LNCAP (cell line): Measurements from ENCODE around the gene CEND1.

Source experiments
- TF ChIP-seq, protein P1 (sequence below): fragments of 450-650 bp; IDR thresholded peaks from 2 replicates; pipeline ENCODE4 v1.5.1; 2017; ENCODE audit warnings: mild to moderate bottlenecking

The CEND1 gene

GRCh38 chr11:813456-814096, 23.7 kb upstream of the CEND1 start:
- TF ChIP-seq, protein P1, sequence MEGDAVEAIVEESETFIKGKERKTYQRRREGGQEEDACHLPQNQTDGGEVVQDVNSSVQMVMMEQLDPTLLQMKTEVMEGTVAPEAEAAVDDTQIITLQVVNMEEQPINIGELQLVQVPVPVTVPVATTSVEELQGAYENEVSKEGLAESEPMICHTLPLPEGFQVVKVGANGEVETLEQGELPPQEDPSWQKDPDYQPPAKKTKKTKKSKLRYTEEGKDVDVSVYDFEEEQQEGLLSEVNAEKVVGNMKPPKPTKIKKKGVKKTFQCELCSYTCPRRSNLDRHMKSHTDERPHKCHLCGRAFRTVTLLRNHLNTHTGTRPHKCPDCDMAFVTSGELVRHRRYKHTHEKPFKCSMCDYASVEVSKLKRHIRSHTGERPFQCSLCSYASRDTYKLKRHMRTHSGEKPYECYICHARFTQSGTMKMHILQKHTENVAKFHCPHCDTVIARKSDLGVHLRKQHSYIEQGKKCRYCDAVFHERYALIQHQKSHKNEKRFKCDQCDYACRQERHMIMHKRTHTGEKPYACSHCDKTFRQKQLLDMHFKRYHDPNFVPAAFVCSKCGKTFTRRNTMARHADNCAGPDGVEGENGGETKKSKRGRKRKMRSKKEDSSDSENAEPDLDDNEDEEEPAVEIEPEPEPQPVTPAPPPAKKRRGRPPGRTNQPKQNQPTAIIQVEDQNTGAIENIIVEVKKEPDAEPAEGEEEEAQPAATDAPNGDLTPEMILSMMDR: no peak

DNA sequence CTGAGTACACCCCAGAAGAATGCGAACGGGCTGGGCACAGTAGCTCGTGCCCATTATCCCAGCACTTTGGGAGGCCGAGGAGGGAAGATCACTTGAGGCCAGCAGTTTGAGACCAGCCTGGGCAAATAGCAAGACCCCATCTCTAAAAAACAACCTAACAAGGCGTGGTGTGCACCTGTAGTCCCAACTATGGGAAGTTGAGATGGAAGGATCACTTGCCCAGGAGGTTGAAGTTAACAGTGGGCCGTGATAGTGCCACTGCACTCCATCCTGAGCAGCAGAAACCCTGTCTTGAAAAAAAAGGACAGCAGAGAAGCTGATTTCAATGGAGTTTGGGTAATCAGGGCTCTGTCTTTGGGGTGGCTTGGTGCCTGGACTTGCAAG, 23.2 kb upstream of the CEND1 start:
- TF ChIP-seq, protein P1: no peak

DNA sequence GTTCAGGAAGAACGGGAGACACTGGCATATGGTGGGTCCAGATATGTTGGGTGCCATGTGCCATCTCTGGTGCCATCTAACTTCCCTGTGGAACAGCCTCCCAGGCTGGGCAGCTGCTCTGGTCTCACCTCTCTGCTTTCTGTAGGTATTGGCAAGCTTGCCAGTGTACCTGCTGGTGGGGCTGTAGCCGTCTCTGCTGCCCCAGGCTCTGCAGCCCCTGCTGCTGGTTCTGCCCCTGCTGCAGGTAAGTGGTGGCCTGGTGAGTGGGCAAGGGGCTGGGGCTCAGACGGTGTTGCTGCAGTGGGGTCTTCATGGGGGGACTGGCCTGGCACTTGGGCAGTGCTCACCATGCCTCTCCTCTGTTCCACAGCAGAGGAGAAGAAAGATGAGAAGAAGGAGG, 22.5 kb upstream of the CEND1 start:
- TF ChIP-seq, protein P1: no peak

- TF ChIP-seq, protein P1: peak; percentile 14; the same call in 1 of the 2 replicates
Observed at GRCh38 chr11:811446-812245, 21.8 kb upstream of the CEND1 start.

GRCh38 chr11:810040-810567, 20.2 kb upstream of the CEND1 start:
- TF ChIP-seq, protein P1: no peak

GRCh38 chr11:809287-810039, 19.6 kb upstream of the CEND1 start, which contains the start of gene RPLP2:
Gene RPLP2, plus strand, starts transcription at chr11:809967. Its CDS starts 268 bp downstream, at chr11:810235.
- TF ChIP-seq, protein P1: no peak
